Measurements from ENCODE around the gene MSRB3. TPM values are rescaled to one million over a fixed set of nuclear protein-coding genes. Genes with fewer than 3 reads are reported as not detected.

The MSRB3 gene
- total RNA-seq, 2 experiments from 2014 or later, result not detected

- Mint-ChIP-seq H3K27me3 (peaks cover 5% of the 10 kb centered on the region), H3K4me1 (ENCODE audit: low read depth) (peaks cover 2% of the 10 kb centered on the region), H3K36me3 (ENCODE audit: low read depth) (no peaks in the 10 kb centered on the region), H3K4me3 (no peak overlapping the region), H3K27ac (no peak overlapping the region), H3K9me3 (peaks cover 2% of the 10 kb centered on the region)
- intact Hi-C loops (cut with micrococcal nuclease), result no loop called here
- ChIA-PET CTCF (no interaction called here), POLR2A (no interaction called here)
- TF ChIP-seq, protein P1, sequence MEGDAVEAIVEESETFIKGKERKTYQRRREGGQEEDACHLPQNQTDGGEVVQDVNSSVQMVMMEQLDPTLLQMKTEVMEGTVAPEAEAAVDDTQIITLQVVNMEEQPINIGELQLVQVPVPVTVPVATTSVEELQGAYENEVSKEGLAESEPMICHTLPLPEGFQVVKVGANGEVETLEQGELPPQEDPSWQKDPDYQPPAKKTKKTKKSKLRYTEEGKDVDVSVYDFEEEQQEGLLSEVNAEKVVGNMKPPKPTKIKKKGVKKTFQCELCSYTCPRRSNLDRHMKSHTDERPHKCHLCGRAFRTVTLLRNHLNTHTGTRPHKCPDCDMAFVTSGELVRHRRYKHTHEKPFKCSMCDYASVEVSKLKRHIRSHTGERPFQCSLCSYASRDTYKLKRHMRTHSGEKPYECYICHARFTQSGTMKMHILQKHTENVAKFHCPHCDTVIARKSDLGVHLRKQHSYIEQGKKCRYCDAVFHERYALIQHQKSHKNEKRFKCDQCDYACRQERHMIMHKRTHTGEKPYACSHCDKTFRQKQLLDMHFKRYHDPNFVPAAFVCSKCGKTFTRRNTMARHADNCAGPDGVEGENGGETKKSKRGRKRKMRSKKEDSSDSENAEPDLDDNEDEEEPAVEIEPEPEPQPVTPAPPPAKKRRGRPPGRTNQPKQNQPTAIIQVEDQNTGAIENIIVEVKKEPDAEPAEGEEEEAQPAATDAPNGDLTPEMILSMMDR (IDR thresholded peaks at IDR 0.05), result no peak
- DNase-seq, result no peak
- ATAC-seq, result no peak
Observed at GRCh38 chr12:65490250-65490649, 211.8 kb downstream of the MSRB3 start.

DNA sequence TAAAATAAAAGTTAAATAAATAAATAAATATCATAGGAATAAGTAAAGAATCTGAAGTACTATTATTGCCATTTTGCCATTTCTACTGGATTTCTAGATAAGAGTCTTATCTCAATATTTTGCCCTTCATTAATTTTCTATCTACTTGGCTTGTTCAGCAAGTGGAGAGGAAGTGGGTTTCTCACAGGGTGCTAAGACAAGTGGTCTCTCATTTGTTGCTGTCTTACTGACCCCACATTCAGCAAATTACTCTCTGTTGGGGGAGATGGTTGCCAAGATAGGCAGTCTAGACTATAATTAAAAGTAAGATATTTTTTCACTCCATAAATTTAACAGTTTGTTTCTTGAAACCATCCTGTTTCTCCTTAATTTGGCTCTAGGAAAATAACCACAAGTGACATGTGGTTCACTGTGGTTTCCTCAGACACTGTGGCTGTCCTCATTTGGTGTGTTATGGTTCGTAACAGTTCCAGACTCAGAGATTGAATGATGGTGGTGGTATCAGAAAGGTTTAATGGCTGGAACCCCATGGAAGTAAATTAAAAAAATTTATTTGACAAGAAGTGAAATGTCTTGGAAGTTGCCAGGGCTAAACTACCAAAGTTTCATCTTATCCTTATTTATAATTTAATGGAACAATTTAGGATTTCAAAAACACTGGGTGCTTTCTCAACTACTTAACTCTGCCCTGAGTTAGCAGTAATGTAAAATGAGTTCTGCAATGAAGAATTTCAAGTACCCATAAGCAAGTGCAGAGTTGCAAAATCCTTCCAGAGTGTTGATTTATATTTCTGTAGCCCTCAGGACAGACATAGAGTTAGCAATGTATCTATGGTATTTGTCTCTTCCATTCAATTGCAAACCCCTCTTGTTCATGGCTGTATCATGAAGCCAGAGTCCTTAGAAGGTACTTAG is 214.8 kb downstream of the MSRB3 start:
- ATAC-seq (no peak), DNase-seq (no peak)
- H3K27ac Mint-ChIP-seq, result no peak overlapping the region
- TF ChIP-seq, protein P1 (IDR thresholded peaks at IDR 0.05), result no peak
- H3K27me3 Mint-ChIP-seq, result peaks cover 5% of the 10 kb centered on the region
- no peaks in the 10 kb centered on the region for H3K9me3 Mint-ChIP-seq
- H3K4me3 Mint-ChIP-seq, result no peak overlapping the region
- intact Hi-C loops (cut with micrococcal nuclease), result no loop called here
- POLR2A ChIA-PET, result no interaction called here
- H3K36me3 Mint-ChIP-seq (ENCODE audit: low read depth), result no peaks in the 10 kb centered on the region
- peaks cover 2% of the 10 kb centered on the region for H3K4me1 Mint-ChIP-seq (ENCODE audit: low read depth)
- CTCF ChIA-PET, result no interaction called here

DNA sequence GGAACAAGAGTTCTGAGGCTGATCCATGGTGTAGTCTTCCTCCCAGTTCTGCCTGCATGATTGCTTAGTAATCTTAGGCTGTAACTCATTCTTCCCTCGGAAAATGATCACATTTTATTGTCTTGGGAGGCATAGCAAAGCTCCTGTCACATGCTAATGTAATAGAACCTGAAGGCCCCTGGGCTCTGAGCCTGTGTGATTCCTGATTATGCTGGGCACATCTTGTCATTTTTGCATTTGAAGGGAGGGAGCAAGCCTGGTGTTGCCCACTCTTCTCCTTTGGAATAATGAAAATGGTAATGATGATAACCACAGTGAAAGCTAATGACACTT is 215.4 kb downstream of the MSRB3 start:
- CTCF ChIA-PET, result no interaction called here
- ATAC-seq, result no peak
- POLR2A ChIA-PET, result no interaction called here

GRCh38 chr12:65494537-65494936 is 216.1 kb downstream of the MSRB3 start:
- ATAC-seq (no peak), DNase-seq (no peak)
- no peaks in the 10 kb centered on the region for H3K36me3 Mint-ChIP-seq (ENCODE audit: low read depth)
- H3K9me3 Mint-ChIP-seq, result no peaks in the 10 kb centered on the region
- CTCF ChIA-PET, result no interaction called here
- H3K4me1 Mint-ChIP-seq (ENCODE audit: low read depth), result peaks cover 2% of the 10 kb centered on the region
- POLR2A ChIA-PET, result no interaction called here
- H3K27me3 Mint-ChIP-seq, result peaks cover 5% of the 10 kb centered on the region
- TF ChIP-seq, protein P1 (IDR thresholded peaks at IDR 0.05), result no peak
- H3K4me3 Mint-ChIP-seq, result no peak overlapping the region
- intact Hi-C loops (cut with micrococcal nuclease), result no loop called here
- H3K27ac Mint-ChIP-seq, result no peak overlapping the region

More for the DNA sequence above, 215.4 kb downstream of the MSRB3 start:
- Mint-ChIP-seq H3K27me3 (peaks cover 5% of the 10 kb centered on the region), H3K27ac (no peak overlapping the region), H3K4me1 (ENCODE audit: low read depth) (peaks cover 2% of the 10 kb centered on the region), H3K4me3 (no peak overlapping the region), H3K9me3 (no peaks in the 10 kb centered on the region), H3K36me3 (ENCODE audit: low read depth) (no peaks in the 10 kb centered on the region)
- TF ChIP-seq, protein P1 (IDR thresholded peaks at IDR 0.05), result no peak
- no peak for DNase-seq
- intact Hi-C loops (cut with micrococcal nuclease), result no loop called here

DNA sequence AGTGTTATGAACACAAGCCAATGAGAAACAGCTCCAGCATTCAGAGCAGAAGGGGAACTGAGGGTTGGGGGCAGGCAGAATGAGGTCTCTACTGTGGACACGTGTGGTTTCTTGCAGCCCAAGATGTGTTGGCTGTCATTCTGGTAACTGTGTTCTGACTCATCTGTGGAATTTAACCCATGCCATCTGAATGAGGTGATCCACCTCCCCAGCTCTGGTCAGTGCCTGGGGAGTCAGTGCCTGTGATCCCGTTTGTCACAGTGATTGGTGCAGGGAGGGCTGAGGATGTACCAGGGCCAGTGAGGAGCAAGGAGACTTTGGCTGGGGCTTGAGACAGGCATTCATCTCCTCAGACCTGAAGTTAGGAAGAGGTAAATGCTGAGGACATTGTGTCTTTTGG is 216.8 kb downstream of the MSRB3 start:
- ChIA-PET CTCF (no interaction called here), POLR2A (no interaction called here)
- H3K4me1 Mint-ChIP-seq (ENCODE audit: low read depth), result peaks cover 2% of the 10 kb centered on the region
- no peak overlapping the region for H3K4me3 Mint-ChIP-seq
- H3K27ac Mint-ChIP-seq, result no peak overlapping the region
- ATAC-seq (no peak), DNase-seq (no peak)
- TF ChIP-seq, protein P1 (IDR thresholded peaks at IDR 0.05), result no peak
- H3K27me3 Mint-ChIP-seq, result peaks cover 5% of the 10 kb centered on the region
- H3K9me3 Mint-ChIP-seq, result no peaks in the 10 kb centered on the region
- intact Hi-C loops (cut with micrococcal nuclease), result no loop called here
- no peaks in the 10 kb centered on the region for H3K36me3 Mint-ChIP-seq (ENCODE audit: low read depth)

Measured in activated CD8-positive, alpha-beta T cell treated with anti-CD3 and anti-CD28 coated beads for 36 hours (primary cell).